Measurements from ENCODE around the gene BMPR1B. TPM values are rescaled to one million over a fixed set of nuclear protein-coding genes. Genes with fewer than 3 reads are reported as not detected.

Gene BMPR1B
- total and polyA plus RNA-seq, 2 donors (not counting 1 experiment from before 2014, with no cell fraction given): not detected

DNA sequence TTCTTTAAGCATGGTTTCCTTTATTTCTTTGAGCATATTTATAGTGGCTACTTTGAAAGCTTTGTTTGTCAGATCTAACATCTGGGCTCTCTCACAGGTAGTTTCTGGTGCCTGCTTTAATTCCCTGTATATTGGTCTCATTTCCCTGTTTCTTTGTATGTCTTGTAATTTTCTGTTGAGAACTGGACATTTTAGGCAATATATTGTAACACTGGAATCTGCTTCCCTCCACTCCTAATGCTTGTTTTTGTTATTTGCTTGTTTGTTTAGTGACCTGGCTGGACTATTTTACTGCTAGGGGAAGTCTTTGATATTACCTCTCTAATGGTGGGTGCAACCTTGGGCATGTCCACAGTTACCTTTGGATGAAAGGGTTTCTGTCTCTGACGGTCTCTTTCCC, 25.0 kb downstream of the BMPR1B start:
- POLR2A ChIA-PET: no interaction called here

DNA sequence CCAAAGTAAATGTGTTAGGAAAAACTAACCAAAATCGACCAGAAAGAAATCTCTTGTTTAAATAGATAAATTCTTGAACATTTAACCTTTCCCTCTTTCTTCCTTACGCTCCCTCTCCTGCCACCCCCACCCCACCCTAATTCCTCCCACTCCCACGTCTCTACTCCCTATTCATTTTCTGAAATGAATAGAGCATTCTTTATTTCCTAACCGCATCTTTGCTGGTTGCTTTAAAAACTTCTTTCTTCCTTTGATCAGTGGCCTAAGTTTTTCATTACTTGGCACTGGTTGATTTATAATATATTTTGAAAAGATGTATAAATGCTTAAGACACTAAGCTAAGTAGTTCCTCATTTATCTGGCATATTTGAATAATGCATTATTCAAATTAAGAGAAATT, 33.9 kb downstream of the BMPR1B start:
- H3K9ac ChIP-seq (ENCODE audit: low read length): no peak overlapping the region
- no peaks in the 10 kb centered on the region for H3K4me1 Mint-ChIP-seq
- no peaks in the 10 kb centered on the region for H4K20me1 ChIP-seq (ENCODE audit: control insufficient read depth, insufficient read depth, low read length, poor library complexity, severe bottlenecking)
- no peaks in the 10 kb centered on the region for H3K9me3 ChIP-seq (ENCODE audit: control extremely low read depth in 1 of 3, control insufficient read depth in 2 of 3, insufficient read depth in 1 of 3, low read length in 2 of 3)
- TF ChIP-seq, protein P1, sequence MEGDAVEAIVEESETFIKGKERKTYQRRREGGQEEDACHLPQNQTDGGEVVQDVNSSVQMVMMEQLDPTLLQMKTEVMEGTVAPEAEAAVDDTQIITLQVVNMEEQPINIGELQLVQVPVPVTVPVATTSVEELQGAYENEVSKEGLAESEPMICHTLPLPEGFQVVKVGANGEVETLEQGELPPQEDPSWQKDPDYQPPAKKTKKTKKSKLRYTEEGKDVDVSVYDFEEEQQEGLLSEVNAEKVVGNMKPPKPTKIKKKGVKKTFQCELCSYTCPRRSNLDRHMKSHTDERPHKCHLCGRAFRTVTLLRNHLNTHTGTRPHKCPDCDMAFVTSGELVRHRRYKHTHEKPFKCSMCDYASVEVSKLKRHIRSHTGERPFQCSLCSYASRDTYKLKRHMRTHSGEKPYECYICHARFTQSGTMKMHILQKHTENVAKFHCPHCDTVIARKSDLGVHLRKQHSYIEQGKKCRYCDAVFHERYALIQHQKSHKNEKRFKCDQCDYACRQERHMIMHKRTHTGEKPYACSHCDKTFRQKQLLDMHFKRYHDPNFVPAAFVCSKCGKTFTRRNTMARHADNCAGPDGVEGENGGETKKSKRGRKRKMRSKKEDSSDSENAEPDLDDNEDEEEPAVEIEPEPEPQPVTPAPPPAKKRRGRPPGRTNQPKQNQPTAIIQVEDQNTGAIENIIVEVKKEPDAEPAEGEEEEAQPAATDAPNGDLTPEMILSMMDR (IDR thresholded peaks at IDR 0.05): no peak
- TF ChIP-seq EZH2 (IDR thresholded peaks at IDR 0.05; ENCODE audit: borderline replicate concordance, insufficient read depth, low read depth, low read length, poor library complexity, severe bottlenecking): no peak
- H3K27ac Mint-ChIP-seq: no peak overlapping the region
- WGBS (ENCODE audit: insufficient coverage): 86% methylated on average over 2 of the region's 4 CpGs
- H3K27me3 ChIP-seq (replicated peaks in 1 of 4; ENCODE audit: control extremely low read depth in 1 of 4, control insufficient read depth in 3 of 4, insufficient read depth in 4 of 4, low read length in 3 of 4): no peaks in the 10 kb centered on the region
- H3K4me3 ChIP-seq (ENCODE audit: control extremely low read depth in 1 of 5, extremely low read depth in 1 of 5, insufficient read depth in 1 of 5, low read depth in 2 of 5, low read length in 4 of 5): no peak overlapping the region
- ChIA-PET CTCF (no interaction called here), POLR2A (no interaction called here)
- H3K4me2 ChIP-seq (replicated peaks; ENCODE audit: low read depth, low read length, poor library complexity, severe bottlenecking): no peak overlapping the region
- no peak overlapping the region for H2AFZ ChIP-seq (ENCODE audit: insufficient read depth, low read depth, low read length, poor library complexity, severe bottlenecking)
- no peaks in the 10 kb centered on the region for H3K27me3 Mint-ChIP-seq
- no peaks in the 10 kb centered on the region for H3K4me1 ChIP-seq (ENCODE audit: control insufficient read depth in 2 of 2, insufficient read depth in 2 of 2, low read length in 2 of 2)
- no peak overlapping the region for H3K4me3 Mint-ChIP-seq
- no peaks in the 10 kb centered on the region for H3K9me3 Mint-ChIP-seq (ENCODE audit: insufficient read depth)
- intact Hi-C loops (cut with micrococcal nuclease): no loop called here
- H3K79me2 ChIP-seq (ENCODE audit: control insufficient read depth, insufficient read depth, low read length): no peaks in the 10 kb centered on the region
- ATAC-seq (ENCODE audit: low read depth) (no peak), DNase-seq (no peak)
- H3K36me3 ChIP-seq (replicated peaks in 1 of 2; ENCODE audit: control extremely low read depth in 1 of 2, control insufficient read depth in 1 of 2, extremely low read depth in 1 of 2, insufficient read depth in 2 of 2, low read length in 1 of 2): no peaks in the 10 kb centered on the region
- H3K27ac ChIP-seq (ENCODE audit: low read length in 2 of 2): no peak overlapping the region

More for the DNA sequence above, 25.0 kb downstream of the BMPR1B start:
- intact Hi-C loops (cut with micrococcal nuclease): no loop called here
- Histone ChIP-seq H3K4me3 (ENCODE audit: control extremely low read depth in 1 of 5, extremely low read depth in 1 of 5, insufficient read depth in 1 of 5, low read depth in 2 of 5, low read length in 4 of 5) (no peak overlapping the region), H4K20me1 (ENCODE audit: control insufficient read depth, insufficient read depth, low read length, poor library complexity, severe bottlenecking) (no peaks in the 10 kb centered on the region), H3K27me3 (replicated peaks in 1 of 4; ENCODE audit: control extremely low read depth in 1 of 4, control insufficient read depth in 3 of 4, insufficient read depth in 4 of 4, low read length in 3 of 4) (no peaks in the 10 kb centered on the region), H3K36me3 (replicated peaks in 1 of 2; ENCODE audit: control extremely low read depth in 1 of 2, control insufficient read depth in 1 of 2, extremely low read depth in 1 of 2, insufficient read depth in 2 of 2, low read length in 1 of 2) (no peaks in the 10 kb centered on the region), H3K27ac (ENCODE audit: low read length in 2 of 2) (no peak overlapping the region), H2AFZ (ENCODE audit: insufficient read depth, low read depth, low read length, poor library complexity, severe bottlenecking) (no peak overlapping the region), H3K9ac (ENCODE audit: low read length) (no peak overlapping the region), H3K9me3 (ENCODE audit: control extremely low read depth in 1 of 3, control insufficient read depth in 2 of 3, insufficient read depth in 1 of 3, low read length in 2 of 3) (peaks cover 0 to 5% (median 2%) of the 10 kb centered on the region in 3 donors), H3K4me2 (replicated peaks; ENCODE audit: low read depth, low read length, poor library complexity, severe bottlenecking) (no peak overlapping the region), H3K79me2 (ENCODE audit: control insufficient read depth, insufficient read depth, low read length) (no peaks in the 10 kb centered on the region), H3K4me1 (ENCODE audit: control insufficient read depth in 2 of 2, insufficient read depth in 2 of 2, low read length in 2 of 2) (no peaks in the 10 kb centered on the region)
- CTCF ChIA-PET: no interaction called here
- H3K9me3 Mint-ChIP-seq (ENCODE audit: insufficient read depth): peaks cover 5% of the 10 kb centered on the region
- H3K27ac Mint-ChIP-seq: no peak overlapping the region
- 60% methylated on average over 1 of the region's 1 CpG for WGBS (ENCODE audit: insufficient coverage)
- ATAC-seq (ENCODE audit: low read depth) (no peak), DNase-seq (no peak)
- no peaks in the 10 kb centered on the region for H3K4me1 Mint-ChIP-seq
- no peaks in the 10 kb centered on the region for H3K27me3 Mint-ChIP-seq
- H3K4me3 Mint-ChIP-seq: no peak overlapping the region
- TF ChIP-seq, protein P1 (IDR thresholded peaks at IDR 0.05): no peak
- no peak for TF ChIP-seq EZH2 (IDR thresholded peaks at IDR 0.05; ENCODE audit: borderline replicate concordance, insufficient read depth, low read depth, low read length, poor library complexity, severe bottlenecking)
